SK-N-SH treated with all-trans-retinoic acid at 6 μM for 48 hours (cell line): Measurements from ENCODE around the gene HIGD1B.

Experiments
- ARNTL ChIP-seq: fragments of 450-650 bp; formaldehyde crosslinking; IDR thresholded peaks from 2 replicates; pipeline ENCODE4 v1.5.0; 2020; ENCODE audit warnings: low read depth, mild to moderate bottlenecking, moderate library complexity, borderline replicate concordance
- CSRNP3 ChIP-seq: fragments of 250-450 bp; sonication (Bioruptor Pico); IDR thresholded peaks from 2 replicates; pipeline ENCODE4 v1.5.1; 2021; ENCODE audit warnings: mild to moderate bottlenecking, moderate library complexity
- PATZ1 ChIP-seq: fragments of 250-450 bp; sonication (Bioruptor Pico); IDR thresholded peaks from 2 replicates; pipeline ENCODE4 v1.8.0; 2020; ENCODE audit warnings: mild to moderate bottlenecking, moderate library complexity, borderline replicate concordance

GRCh38 chr17:44850612-44851011, 2.9 kb downstream of the HIGD1B start:
- TF ChIP-seq CSRNP3 (CRISPR knock-in tag), result no peak
- no peak for TF ChIP-seq PATZ1
- TF ChIP-seq ARNTL, result no peak
